Nephron (organoid): Measurements from ENCODE around the gene PPM1H.

Source experiments
- H3K27ac Mint-ChIP-seq, 3 experiments: 2 replicates each; pipeline ENCODE4 v1.8.0; 2020; ENCODE audit warnings: mixed read lengths in 3 of 3, mild to moderate bottlenecking in 2 of 3, moderate library complexity in 1 of 3
- H3K27me3 Mint-ChIP-seq: 2 replicates; pipeline ENCODE4 v1.8.0; 2021; ENCODE audit warnings: low read depth, mild to moderate bottlenecking, moderate library complexity, mixed read lengths
- H3K36me3 Mint-ChIP-seq: 2 replicates; pipeline ENCODE4 v1.8.0; 2020; ENCODE audit warnings: low read depth, mixed read lengths
- H3K4me1 Mint-ChIP-seq: 2 replicates; pipeline ENCODE4 v1.8.0; 2020; ENCODE audit warnings: mixed read lengths
- H3K4me3 Mint-ChIP-seq, 3 experiments: 2 replicates each; pipeline ENCODE4 v1.8.0; 2020; ENCODE audit warnings: mild to moderate bottlenecking in 3 of 3, mixed read lengths in 3 of 3, moderate library complexity in 2 of 3
- H3K9me3 Mint-ChIP-seq: 2 replicates; pipeline ENCODE4 v1.8.0; 2020; ENCODE audit warnings: mixed read lengths
- TF ChIP-seq, protein P1 (sequence below), 3 experiments: fragments of 200-600 bp; sonication (generic); IDR thresholded peaks; one replicate each; pipeline ENCODE4 v1.5.0; 2021; ENCODE audit warnings: antibody characterized with exemption in 3 of 3; ENCODE audit not compliant: unreplicated experiment in 3 of 3

Gene PPM1H

GRCh38 chr12:62758216-62758615 lies 176.7 kb downstream of the PPM1H start:
- Mint-ChIP-seq H3K4me1 (peaks cover 38% of the 10 kb centered on the region), H3K9me3 (no peaks in the 10 kb centered on the region), H3K27ac (peak overlapping the region; percentile 10 to 43 (median 39)), H3K36me3 (peaks cover 17% of the 10 kb centered on the region), H3K4me3 (no peak overlapping the region), H3K27me3 (no peaks in the 10 kb centered on the region)
- TF ChIP-seq, protein P1, sequence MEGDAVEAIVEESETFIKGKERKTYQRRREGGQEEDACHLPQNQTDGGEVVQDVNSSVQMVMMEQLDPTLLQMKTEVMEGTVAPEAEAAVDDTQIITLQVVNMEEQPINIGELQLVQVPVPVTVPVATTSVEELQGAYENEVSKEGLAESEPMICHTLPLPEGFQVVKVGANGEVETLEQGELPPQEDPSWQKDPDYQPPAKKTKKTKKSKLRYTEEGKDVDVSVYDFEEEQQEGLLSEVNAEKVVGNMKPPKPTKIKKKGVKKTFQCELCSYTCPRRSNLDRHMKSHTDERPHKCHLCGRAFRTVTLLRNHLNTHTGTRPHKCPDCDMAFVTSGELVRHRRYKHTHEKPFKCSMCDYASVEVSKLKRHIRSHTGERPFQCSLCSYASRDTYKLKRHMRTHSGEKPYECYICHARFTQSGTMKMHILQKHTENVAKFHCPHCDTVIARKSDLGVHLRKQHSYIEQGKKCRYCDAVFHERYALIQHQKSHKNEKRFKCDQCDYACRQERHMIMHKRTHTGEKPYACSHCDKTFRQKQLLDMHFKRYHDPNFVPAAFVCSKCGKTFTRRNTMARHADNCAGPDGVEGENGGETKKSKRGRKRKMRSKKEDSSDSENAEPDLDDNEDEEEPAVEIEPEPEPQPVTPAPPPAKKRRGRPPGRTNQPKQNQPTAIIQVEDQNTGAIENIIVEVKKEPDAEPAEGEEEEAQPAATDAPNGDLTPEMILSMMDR (IDR thresholded peaks at IDR 0.05; ENCODE audit: unreplicated experiment in 3 of 3), result no peak

- peak overlapping the region in 1 of 3 experiments; percentile 37 for H3K27ac Mint-ChIP-seq
Measured at GRCh38 chr12:62757048-62757447, 177.9 kb downstream of the PPM1H start.

GRCh38 chr12:62754706-62755105 lies 180.2 kb downstream of the PPM1H start:
- Mint-ChIP-seq H3K9me3 (no peaks in the 10 kb centered on the region), H3K36me3 (peaks cover 14% of the 10 kb centered on the region), H3K4me3 (no peak overlapping the region), H3K27ac (no peak overlapping the region), H3K27me3 (no peaks in the 10 kb centered on the region), H3K4me1 (peaks cover 39% of the 10 kb centered on the region)
- TF ChIP-seq, protein P1 (IDR thresholded peaks at IDR 0.05; ENCODE audit: unreplicated experiment in 3 of 3), result no peak

More at GRCh38 chr12:62757048-62757447, 177.9 kb downstream of the PPM1H start:
- H3K4me1 Mint-ChIP-seq, result peaks cover 47% of the 10 kb centered on the region
- H3K4me3 Mint-ChIP-seq, result no peak overlapping the region
- H3K36me3 Mint-ChIP-seq, result peaks cover 17% of the 10 kb centered on the region
- no peaks in the 10 kb centered on the region for H3K27me3 Mint-ChIP-seq
- no peaks in the 10 kb centered on the region for H3K9me3 Mint-ChIP-seq
- TF ChIP-seq, protein P1 (IDR thresholded peaks at IDR 0.05; ENCODE audit: unreplicated experiment in 3 of 3), result no peak

DNA sequence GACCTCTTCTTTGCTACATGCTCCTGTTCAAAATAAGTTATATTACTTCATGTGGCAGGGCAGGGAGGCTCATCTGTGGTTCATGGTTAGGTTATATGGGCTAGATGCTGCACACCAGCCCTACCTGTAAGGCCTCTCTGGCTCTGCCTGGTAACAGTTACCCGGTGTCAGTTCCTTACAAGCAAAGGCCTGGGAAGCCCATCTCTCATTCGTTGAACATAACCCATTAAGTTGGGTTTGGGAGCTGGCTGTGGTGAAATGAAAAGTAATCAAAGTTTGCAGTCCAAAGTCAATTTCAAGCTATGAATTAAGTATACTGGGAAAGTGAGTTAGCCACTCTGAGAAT lies 183.2 kb downstream of the PPM1H start:
- TF ChIP-seq, protein P1 (IDR thresholded peaks at IDR 0.05; ENCODE audit: unreplicated experiment in 3 of 3), result no peak
- Mint-ChIP-seq H3K27ac (peak overlapping the region; percentile 14 to 93 (median 88)), H3K4me1 (peaks cover 27% of the 10 kb centered on the region), H3K4me3 (no peak overlapping the region), H3K9me3 (no peaks in the 10 kb centered on the region), H3K36me3 (peaks cover 13% of the 10 kb centered on the region), H3K27me3 (no peaks in the 10 kb centered on the region)

GRCh38 chr12:62750941-62751809 lies 183.8 kb downstream of the PPM1H start:
- peaks cover 13% of the 10 kb centered on the region for H3K36me3 Mint-ChIP-seq
- TF ChIP-seq, protein P1 (IDR thresholded peaks at IDR 0.05; ENCODE audit: unreplicated experiment in 3 of 3), result no peak
- H3K4me1 Mint-ChIP-seq, result peaks cover 27% of the 10 kb centered on the region
- H3K9me3 Mint-ChIP-seq, result no peaks in the 10 kb centered on the region
- no peaks in the 10 kb centered on the region for H3K27me3 Mint-ChIP-seq
- no peak overlapping the region for H3K4me3 Mint-ChIP-seq
- peak overlapping the region; percentile 14 to 93 (median 88) for H3K27ac Mint-ChIP-seq

- TF ChIP-seq, protein P1 (IDR thresholded peaks at IDR 0.05; ENCODE audit: unreplicated experiment in 3 of 3), result no peak
- H3K4me1 Mint-ChIP-seq, result peaks cover 27% of the 10 kb centered on the region
- H3K36me3 Mint-ChIP-seq, result peaks cover 7% of the 10 kb centered on the region
- H3K27ac Mint-ChIP-seq, result no peak overlapping the region
- no peak overlapping the region for H3K4me3 Mint-ChIP-seq
- H3K9me3 Mint-ChIP-seq, result no peaks in the 10 kb centered on the region
- H3K27me3 Mint-ChIP-seq, result peaks cover 4% of the 10 kb centered on the region
Measured at GRCh38 chr12:62749586-62749985, 185.4 kb downstream of the PPM1H start.
